DOHH2 (cell line): ENCODE results near the gene UVRAG.

ENCODE experiments used
- H3F3A ChIP-seq: fragments of 200-600 bp; sonication (generic), shearing (Covaris generic); 2 replicates; pipeline ENCODE4 v1.6.0; 2016; ENCODE audit warnings: antibody characterized with exemption, mild to moderate bottlenecking; ENCODE audit not compliant: control insufficient read depth, insufficient read depth
- H3K27ac ChIP-seq: fragments of 200-600 bp; sonication (generic); 2 replicates; pipeline ENCODE4 v1.5.1; 2014; ENCODE audit warnings: low read depth, mild to moderate bottlenecking, low read length, moderate library complexity
- H3K27me3 ChIP-seq: fragments of 200-600 bp; sonication (generic); 2 replicates; pipeline ENCODE4 v1.6.1; 2014; ENCODE audit warnings: mild to moderate bottlenecking, low read length, mixed read lengths; ENCODE audit not compliant: control insufficient read depth
- H3K36me3 ChIP-seq: fragments of 200-600 bp; sonication (generic); 2 replicates; pipeline ENCODE4 v1.6.1; 2014; ENCODE audit warnings: mild to moderate bottlenecking, low read length, moderate library complexity, mixed read lengths; ENCODE audit not compliant: control insufficient read depth
- H3K4me1 ChIP-seq: fragments of 200-600 bp; sonication (generic); 2 replicates; pipeline ENCODE4 v1.6.1; 2014; ENCODE audit warnings: mild to moderate bottlenecking, low read length, mixed read lengths; ENCODE audit not compliant: control insufficient read depth
- H3K4me2 ChIP-seq: fragments of 200-600 bp; sonication (generic); 2 replicates; pipeline ENCODE4 v1.6.0; 2014; ENCODE audit warnings: mild to moderate bottlenecking, low read length, moderate library complexity
- H3K4me3 ChIP-seq: fragments of 200-600 bp; sonication (generic); 2 replicates; pipeline ENCODE4 v1.5.1; 2014; ENCODE audit warnings: mild to moderate bottlenecking, low read length, mixed read lengths
- H3K79me2 ChIP-seq: fragments of 200-600 bp; sonication (generic); 2 replicates; pipeline ENCODE4 v1.6.1; 2014; ENCODE audit warnings: mild to moderate bottlenecking, low read length, mixed read lengths; ENCODE audit not compliant: control insufficient read depth
- H3K9me2 ChIP-seq: fragments of 200-600 bp; sonication (generic); replicated peaks from 2 replicates; pipeline ENCODE4 v1.6.1; 2014; ENCODE audit warnings: mild to moderate bottlenecking, low read length, mixed read lengths; ENCODE audit not compliant: control insufficient read depth
- H3K9me3 ChIP-seq: fragments of 200-600 bp; sonication (generic); 2 replicates; pipeline ENCODE4 v1.6.1; 2014; ENCODE audit warnings: antibody characterized with exemption, low read length, mixed read lengths; ENCODE audit not compliant: control insufficient read depth, insufficient read depth
- H4K20me1 ChIP-seq: fragments of 200-600 bp; sonication (generic); 2 replicates; pipeline ENCODE4 v1.6.0; 2014; ENCODE audit warnings: low read depth, mild to moderate bottlenecking, antibody characterized with exemption, low read length, moderate library complexity; ENCODE audit not compliant: control insufficient read depth, insufficient read depth
- EZH2phosphoT487 ChIP-seq: fragments of 200-600 bp; sonication (generic); IDR thresholded peaks from 2 replicates; pipeline ENCODE4 v1.6.1; 2017; ENCODE audit warnings: borderline replicate concordance, mild to moderate bottlenecking, antibody characterized with exemption, low read length, moderate library complexity, mixed read lengths
- TF ChIP-seq, protein P1 (sequence below): fragments of 200-600 bp; sonication (generic); IDR thresholded peaks from one replicate; pipeline ENCODE4 v1.5.1; 2014; ENCODE audit warnings: antibody characterized with exemption, mild to moderate bottlenecking, low read depth, low read length; ENCODE audit not compliant: poor library complexity, severe bottlenecking

Gene UVRAG

GRCh38 chr11:75946531-75947530, 131.8 kb downstream of the UVRAG start:
- no peak overlapping the region for H3K4me2 ChIP-seq
- H3K27ac ChIP-seq = no peak overlapping the region
- TF ChIP-seq EZH2phosphoT487 = no peak
- TF ChIP-seq, protein P1, sequence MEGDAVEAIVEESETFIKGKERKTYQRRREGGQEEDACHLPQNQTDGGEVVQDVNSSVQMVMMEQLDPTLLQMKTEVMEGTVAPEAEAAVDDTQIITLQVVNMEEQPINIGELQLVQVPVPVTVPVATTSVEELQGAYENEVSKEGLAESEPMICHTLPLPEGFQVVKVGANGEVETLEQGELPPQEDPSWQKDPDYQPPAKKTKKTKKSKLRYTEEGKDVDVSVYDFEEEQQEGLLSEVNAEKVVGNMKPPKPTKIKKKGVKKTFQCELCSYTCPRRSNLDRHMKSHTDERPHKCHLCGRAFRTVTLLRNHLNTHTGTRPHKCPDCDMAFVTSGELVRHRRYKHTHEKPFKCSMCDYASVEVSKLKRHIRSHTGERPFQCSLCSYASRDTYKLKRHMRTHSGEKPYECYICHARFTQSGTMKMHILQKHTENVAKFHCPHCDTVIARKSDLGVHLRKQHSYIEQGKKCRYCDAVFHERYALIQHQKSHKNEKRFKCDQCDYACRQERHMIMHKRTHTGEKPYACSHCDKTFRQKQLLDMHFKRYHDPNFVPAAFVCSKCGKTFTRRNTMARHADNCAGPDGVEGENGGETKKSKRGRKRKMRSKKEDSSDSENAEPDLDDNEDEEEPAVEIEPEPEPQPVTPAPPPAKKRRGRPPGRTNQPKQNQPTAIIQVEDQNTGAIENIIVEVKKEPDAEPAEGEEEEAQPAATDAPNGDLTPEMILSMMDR = no peak
- peaks cover 11% of the 10 kb centered on the region for H3F3A ChIP-seq
- no peak overlapping the region for H3K4me3 ChIP-seq
- H4K20me1 ChIP-seq = peaks cover 12% of the 10 kb centered on the region; the same call in 1 of the 2 replicates
- H3K4me1 ChIP-seq = peaks cover 39% of the 10 kb centered on the region
- H3K36me3 ChIP-seq = peaks cover 33% of the 10 kb centered on the region
- H3K27me3 ChIP-seq = no peaks in the 10 kb centered on the region
- no peaks in the 10 kb centered on the region for H3K9me3 ChIP-seq
- no peaks in the 10 kb centered on the region for H3K9me2 ChIP-seq
- H3K79me2 ChIP-seq = peaks cover 97% of the 10 kb centered on the region

- no peaks in the 10 kb centered on the region for H3K9me2 ChIP-seq
- H3K27ac ChIP-seq = no peak overlapping the region
- TF ChIP-seq, protein P1 = no peak
- TF ChIP-seq EZH2phosphoT487 = no peak
- peaks cover 96% of the 10 kb centered on the region for H3K79me2 ChIP-seq
- H3F3A ChIP-seq = peaks cover 11% of the 10 kb centered on the region
- H3K4me3 ChIP-seq = no peak overlapping the region
- peaks cover 6% of the 10 kb centered on the region; the same call in 1 of the 2 replicates for H4K20me1 ChIP-seq
- no peak overlapping the region for H3K4me2 ChIP-seq
- H3K9me3 ChIP-seq = no peaks in the 10 kb centered on the region
- no peaks in the 10 kb centered on the region for H3K27me3 ChIP-seq
- peaks cover 30% of the 10 kb centered on the region for H3K4me1 ChIP-seq
- H3K36me3 ChIP-seq = peaks cover 45% of the 10 kb centered on the region
Measured at GRCh38 chr11:75949023-75949672, 134.1 kb downstream of the UVRAG start.

- Histone ChIP-seq H3K9me2 (no peaks in the 10 kb centered on the region), H3K79me2 (peaks cover 96% of the 10 kb centered on the region), H3K4me1 (peaks cover 21% of the 10 kb centered on the region), H3K27me3 (no peaks in the 10 kb centered on the region), H3K27ac (no peak overlapping the region), H3K4me2 (no peak overlapping the region), H3F3A (peaks cover 11% of the 10 kb centered on the region), H3K9me3 (no peaks in the 10 kb centered on the region), H3K4me3 (no peak overlapping the region), H3K36me3 (peaks cover 51% of the 10 kb centered on the region), H4K20me1 (peaks cover 6% of the 10 kb centered on the region; the same call in 1 of the 2 replicates)
- TF ChIP-seq, protein P1 = no peak
- no peak for TF ChIP-seq EZH2phosphoT487
Measured at GRCh38 chr11:75950141-75950540, 135.1 kb downstream of the UVRAG start.
